ENCODE results near the gene IRAK2. TPM values are rescaled to one million over a fixed set of nuclear protein-coding genes. Genes with fewer than 3 reads are reported as not detected.

Gene IRAK2, protein sequence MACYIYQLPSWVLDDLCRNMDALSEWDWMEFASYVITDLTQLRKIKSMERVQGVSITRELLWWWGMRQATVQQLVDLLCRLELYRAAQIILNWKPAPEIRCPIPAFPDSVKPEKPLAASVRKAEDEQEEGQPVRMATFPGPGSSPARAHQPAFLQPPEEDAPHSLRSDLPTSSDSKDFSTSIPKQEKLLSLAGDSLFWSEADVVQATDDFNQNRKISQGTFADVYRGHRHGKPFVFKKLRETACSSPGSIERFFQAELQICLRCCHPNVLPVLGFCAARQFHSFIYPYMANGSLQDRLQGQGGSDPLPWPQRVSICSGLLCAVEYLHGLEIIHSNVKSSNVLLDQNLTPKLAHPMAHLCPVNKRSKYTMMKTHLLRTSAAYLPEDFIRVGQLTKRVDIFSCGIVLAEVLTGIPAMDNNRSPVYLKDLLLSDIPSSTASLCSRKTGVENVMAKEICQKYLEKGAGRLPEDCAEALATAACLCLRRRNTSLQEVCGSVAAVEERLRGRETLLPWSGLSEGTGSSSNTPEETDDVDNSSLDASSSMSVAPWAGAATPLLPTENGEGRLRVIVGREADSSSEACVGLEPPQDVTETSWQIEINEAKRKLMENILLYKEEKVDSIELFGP
- total RNA-seq (2014; rRNA removed; shearing (Covaris generic)), result 0.89 and 2.1 TPM in 2 replicates
- 1.1 TPM in 2 replicates for polyA plus RNA-seq (2016; fragmentation: Nextera tagmentation; extraction: Ambion mirVana)

- in situ Hi-C loops (cut with MboI), result no loop called here
Measured at GRCh38 chr3:10164546-10165393, at the start of gene IRAK2. IRAK2 (plus strand) TSS chr3:10164919; CDS start chr3:10164955, 36 bp downstream.

GRCh38 chr3:10115326-10116137 is 49.2 kb upstream of the IRAK2 start, which contains the start of gene BRK1:
BRK1 (plus strand) TSS chr3:10115675; CDS start chr3:10115702, 27 bp downstream.
- Histone ChIP-seq H3K27ac (peak within 1 kb of the TSS; percentile 60), H3K4me1 (ENCODE audit: insufficient read depth) (peaks cover 19% of the 10 kb centered on the region), H3K27me3 (replicated peaks; ENCODE audit: insufficient read depth) (no peaks in the 10 kb centered on the region), H4K20me1 (ENCODE audit: insufficient read depth) (no peaks in the 10 kb centered on the region), H3K4me2 (ENCODE audit: unreplicated experiment) (peak within 1 kb of the TSS; percentile 93), H3K79me2 (ENCODE audit: insufficient read depth) (peaks cover 51% of the 10 kb centered on the region), H3K9ac (peak within 1 kb of the TSS; percentile 90), H2AFZ (peak within 1 kb of the TSS; percentile 90), H3K9me2 (ENCODE audit: insufficient read depth) (no peaks in the 10 kb centered on the region), H3K4me3 (peak within 1 kb of the TSS; percentile 99), H3F3A (ENCODE audit: insufficient read depth) (peaks cover 8% of the 10 kb centered on the region; the same call in 1 of the 2 replicates), H3K36me3 (ENCODE audit: low read depth) (no peaks in the 10 kb centered on the region; the same call in 1 of the 2 replicates), H3K9me3 (ENCODE audit: low read depth) (no peaks in the 10 kb centered on the region)
- 1 to 2% methylated on average over 45 to 54 of the region's 54 CpGs for WGBS, 2 experiments (ENCODE audit: low coverage in 1 of 2, low lambda C conversion rate in 2 of 2, missing lambda C conversion rate in 2 of 2)
- TF ChIP-seq EZH2 (IDR thresholded peaks at IDR 0.05; ENCODE audit: insufficient read depth, poor library complexity, severe bottlenecking), result no peak
- TF ChIP-seq EZH2phosphoT487 (IDR thresholded peaks at IDR 0.05; ENCODE audit: insufficient read depth, low read depth), result no peak
- in situ Hi-C loops (cut with MboI), result no loop called here
- DNase-seq, result peak; percentile 100

More at GRCh38 chr3:10164546-10165393, at the start of gene IRAK2:
- Histone ChIP-seq H3K27me3 (replicated peaks; ENCODE audit: insufficient read depth) (no peaks in the 10 kb centered on the region), H3K4me3 (peak within 1 kb of the TSS; percentile 88), H3F3A (ENCODE audit: insufficient read depth) (peaks cover 9% of the 10 kb centered on the region; the same call in 1 of the 2 replicates), H3K36me3 (ENCODE audit: low read depth) (no peaks in the 10 kb centered on the region), H3K4me1 (ENCODE audit: insufficient read depth) (peaks cover 8% of the 10 kb centered on the region), H2AFZ (peak within 1 kb of the TSS; percentile 98), H3K9ac (peak within 1 kb of the TSS; percentile 81), H3K79me2 (ENCODE audit: insufficient read depth) (no peaks in the 10 kb centered on the region), H3K9me2 (ENCODE audit: insufficient read depth) (no peaks in the 10 kb centered on the region), H3K27ac (no peak within 1 kb of the TSS), H3K9me3 (ENCODE audit: low read depth) (no peaks in the 10 kb centered on the region), H3K4me2 (ENCODE audit: unreplicated experiment) (peak within 1 kb of the TSS; percentile 90), H4K20me1 (ENCODE audit: insufficient read depth) (no peaks in the 10 kb centered on the region)
- 4 to 5% methylated on average over 67 to 68 of the region's 76 CpGs for WGBS, 2 experiments (ENCODE audit: low coverage in 1 of 2, low lambda C conversion rate in 2 of 2, missing lambda C conversion rate in 2 of 2)
- peak; percentile 91 for DNase-seq
- TF ChIP-seq EZH2phosphoT487 (IDR thresholded peaks at IDR 0.05; ENCODE audit: insufficient read depth, low read depth), result no peak
- no peak for TF ChIP-seq EZH2 (IDR thresholded peaks at IDR 0.05; ENCODE audit: insufficient read depth, poor library complexity, severe bottlenecking)

DNA sequence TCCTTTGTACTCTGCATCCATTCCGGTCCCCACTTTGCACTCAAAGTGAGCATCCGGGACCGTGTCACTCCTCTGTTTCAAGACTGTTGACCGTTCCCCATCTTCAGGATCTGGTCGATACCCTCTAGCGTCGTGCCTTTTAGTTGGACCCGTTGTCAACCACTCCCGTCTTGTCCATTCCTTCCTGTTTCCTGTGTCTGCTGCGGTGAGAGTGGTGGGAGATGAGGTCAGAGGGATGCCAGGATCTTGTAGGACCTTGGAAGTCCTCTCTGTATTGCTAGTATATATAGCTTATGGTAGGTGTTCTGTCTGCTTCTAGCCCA is 48.6 kb upstream of the IRAK2 start:
- Histone ChIP-seq H3K9ac (peak overlapping the region; percentile 90), H2AFZ (peak overlapping the region; percentile 90), H3K4me2 (ENCODE audit: unreplicated experiment) (peak overlapping the region; percentile 93), H3K9me3 (ENCODE audit: low read depth) (no peaks in the 10 kb centered on the region), H3K27me3 (replicated peaks; ENCODE audit: insufficient read depth) (no peaks in the 10 kb centered on the region), H3K79me2 (ENCODE audit: insufficient read depth) (peaks cover 56% of the 10 kb centered on the region), H3K27ac (peak overlapping the region; percentile 60), H4K20me1 (ENCODE audit: insufficient read depth) (no peaks in the 10 kb centered on the region), H3K4me1 (ENCODE audit: insufficient read depth) (peaks cover 19% of the 10 kb centered on the region), H3K4me3 (peak overlapping the region; percentile 99), H3F3A (ENCODE audit: insufficient read depth) (peaks cover 8% of the 10 kb centered on the region; the same call in 1 of the 2 replicates), H3K9me2 (ENCODE audit: insufficient read depth) (no peaks in the 10 kb centered on the region), H3K36me3 (ENCODE audit: low read depth) (no peaks in the 10 kb centered on the region; the same call in 1 of the 2 replicates)
- no peak for TF ChIP-seq EZH2phosphoT487 (IDR thresholded peaks at IDR 0.05; ENCODE audit: insufficient read depth, low read depth)
- no peak for TF ChIP-seq EZH2 (IDR thresholded peaks at IDR 0.05; ENCODE audit: insufficient read depth, poor library complexity, severe bottlenecking)
- DNase-seq, result peak; percentile 72
- WGBS, 2 experiments (ENCODE audit: low coverage in 1 of 2, low lambda C conversion rate in 2 of 2, missing lambda C conversion rate in 2 of 2), result 0 to 2% methylated on average over 10 of the region's 10 CpGs
- in situ Hi-C loops (cut with MboI), result no loop called here
